Measurements from ENCODE around the gene FAM107B. TPM values are rescaled to one million over a fixed set of nuclear protein-coding genes. Genes with fewer than 3 reads are reported as not detected.

FAM107B gene
- total RNA-seq, 6 experiments from 2014 or later = 18.7 to 43.8 (median 40.0) TPM

DNA sequence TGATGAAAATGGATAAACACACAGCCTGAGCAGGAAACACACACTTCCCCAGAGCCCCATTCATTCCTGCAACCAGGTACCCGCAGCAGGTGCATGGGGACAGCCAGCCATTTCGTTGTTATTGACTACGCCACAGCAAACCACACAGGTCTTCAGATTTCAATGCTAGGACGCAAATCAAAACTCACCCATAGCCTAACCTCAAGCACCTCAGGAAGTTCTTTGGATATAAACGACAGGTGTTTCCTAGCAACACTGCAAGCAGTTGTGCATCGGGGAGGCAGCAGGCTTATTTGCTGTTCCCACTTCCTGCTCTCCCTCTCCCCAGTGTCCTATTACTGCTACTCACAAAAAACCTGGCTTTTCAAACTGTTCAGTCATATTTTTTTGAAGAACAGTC lies 267.5 kb downstream of the FAM107B start:
- H3K4me1 Mint-ChIP-seq (ENCODE audit: low read depth) = no peaks in the 10 kb centered on the region; the same call in 1 of the 2 replicates
- TF ChIP-seq, protein P1, sequence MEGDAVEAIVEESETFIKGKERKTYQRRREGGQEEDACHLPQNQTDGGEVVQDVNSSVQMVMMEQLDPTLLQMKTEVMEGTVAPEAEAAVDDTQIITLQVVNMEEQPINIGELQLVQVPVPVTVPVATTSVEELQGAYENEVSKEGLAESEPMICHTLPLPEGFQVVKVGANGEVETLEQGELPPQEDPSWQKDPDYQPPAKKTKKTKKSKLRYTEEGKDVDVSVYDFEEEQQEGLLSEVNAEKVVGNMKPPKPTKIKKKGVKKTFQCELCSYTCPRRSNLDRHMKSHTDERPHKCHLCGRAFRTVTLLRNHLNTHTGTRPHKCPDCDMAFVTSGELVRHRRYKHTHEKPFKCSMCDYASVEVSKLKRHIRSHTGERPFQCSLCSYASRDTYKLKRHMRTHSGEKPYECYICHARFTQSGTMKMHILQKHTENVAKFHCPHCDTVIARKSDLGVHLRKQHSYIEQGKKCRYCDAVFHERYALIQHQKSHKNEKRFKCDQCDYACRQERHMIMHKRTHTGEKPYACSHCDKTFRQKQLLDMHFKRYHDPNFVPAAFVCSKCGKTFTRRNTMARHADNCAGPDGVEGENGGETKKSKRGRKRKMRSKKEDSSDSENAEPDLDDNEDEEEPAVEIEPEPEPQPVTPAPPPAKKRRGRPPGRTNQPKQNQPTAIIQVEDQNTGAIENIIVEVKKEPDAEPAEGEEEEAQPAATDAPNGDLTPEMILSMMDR (IDR thresholded peaks at IDR 0.05) = no peak
- peaks cover 5% of the 10 kb centered on the region for H3K36me3 Mint-ChIP-seq (ENCODE audit: low read depth)
- peaks cover 2% of the 10 kb centered on the region; the same call in 1 of the 2 replicates for H3K27me3 Mint-ChIP-seq (ENCODE audit: insufficient read depth)
- no peaks in the 10 kb centered on the region for H3K9me3 Mint-ChIP-seq
- no peak overlapping the region for H3K4me3 Mint-ChIP-seq
- no peak for DNase-seq
- H3K27ac Mint-ChIP-seq = no peak overlapping the region

DNA sequence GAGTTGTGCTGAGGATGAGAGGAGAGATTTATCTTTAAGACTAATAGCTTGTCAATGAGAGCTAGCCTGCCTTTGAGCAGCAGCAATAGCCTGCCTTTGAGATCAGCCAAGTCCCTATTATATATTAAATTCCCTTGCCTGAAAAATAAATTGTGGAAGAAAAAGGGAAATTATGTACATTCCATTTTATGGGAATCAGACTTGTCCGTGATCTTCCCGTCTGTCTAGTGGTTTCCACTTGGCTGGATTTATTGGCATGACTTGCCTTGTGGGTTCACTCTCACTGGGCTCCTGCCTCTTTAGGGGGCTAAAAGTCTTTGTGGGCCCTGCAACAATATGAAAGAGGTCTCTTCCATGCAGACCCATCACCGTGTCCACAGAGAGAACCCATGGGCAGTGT lies 272.3 kb downstream of the FAM107B start:
- Mint-ChIP-seq H3K4me3 (no peak overlapping the region), H3K27ac (no peak overlapping the region), H3K36me3 (ENCODE audit: low read depth) (no peaks in the 10 kb centered on the region), H3K9me3 (no peaks in the 10 kb centered on the region), H3K4me1 (ENCODE audit: low read depth) (peaks cover 6% of the 10 kb centered on the region), H3K27me3 (ENCODE audit: insufficient read depth) (peaks cover 2% of the 10 kb centered on the region; the same call in 1 of the 2 replicates)
- no peak for DNase-seq
- TF ChIP-seq, protein P1 (IDR thresholded peaks at IDR 0.05) = no peak

DNA sequence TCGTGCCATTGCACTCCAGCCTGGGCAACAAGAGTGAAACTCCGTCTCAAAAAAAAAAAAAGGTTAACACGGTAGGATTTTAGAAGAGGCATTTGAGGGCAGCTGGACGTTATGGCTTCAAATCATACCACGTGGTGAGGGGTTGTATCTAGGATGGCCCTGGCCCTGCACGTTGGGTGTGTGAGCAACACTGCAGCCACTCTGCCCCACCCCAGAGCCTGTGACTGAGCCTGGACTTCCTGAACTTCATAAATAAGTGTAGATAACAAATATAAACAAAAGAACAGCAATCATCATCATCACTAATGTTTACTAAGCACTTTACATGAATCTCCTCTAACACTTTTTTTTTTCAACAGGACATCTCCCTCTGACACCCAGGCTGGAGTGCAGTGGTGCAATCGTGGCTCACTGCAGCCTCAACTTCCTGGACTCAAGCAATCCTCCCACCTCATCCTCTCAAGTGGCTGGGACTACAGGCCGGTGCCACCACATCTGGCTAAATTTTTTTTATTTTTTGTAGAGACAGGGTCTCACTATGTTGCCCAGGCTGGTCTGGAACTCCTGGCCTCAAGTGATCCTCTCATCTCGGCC lies 274.4 kb downstream of the FAM107B start:
- Mint-ChIP-seq H3K36me3 (ENCODE audit: low read depth) (no peaks in the 10 kb centered on the region), H3K27me3 (ENCODE audit: insufficient read depth) (no peaks in the 10 kb centered on the region; the same call in 1 of the 2 replicates), H3K4me3 (no peak overlapping the region), H3K9me3 (no peaks in the 10 kb centered on the region), H3K4me1 (ENCODE audit: low read depth) (peaks cover 10% of the 10 kb centered on the region), H3K27ac (no peak overlapping the region)
- no peak for DNase-seq
- TF ChIP-seq, protein P1 (IDR thresholded peaks at IDR 0.05) = no peak

DNA sequence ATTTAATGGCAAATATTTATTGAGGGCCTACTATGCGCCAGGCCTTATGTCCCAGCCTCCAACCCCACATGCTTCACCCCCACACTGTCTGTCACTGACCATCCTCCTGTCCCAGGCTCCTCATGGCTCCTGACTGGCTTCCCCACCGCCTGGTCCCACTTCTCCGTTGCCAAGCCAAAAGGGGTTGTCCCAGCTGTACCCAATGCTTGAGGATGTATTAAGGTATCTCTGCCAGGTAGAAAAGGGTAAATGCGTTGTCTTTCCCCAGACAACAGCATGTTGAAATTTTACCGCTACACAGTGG lies 275.1 kb downstream of the FAM107B start:
- Mint-ChIP-seq H3K36me3 (ENCODE audit: low read depth) (no peaks in the 10 kb centered on the region), H3K4me3 (no peak overlapping the region), H3K27me3 (ENCODE audit: insufficient read depth) (no peaks in the 10 kb centered on the region; the same call in 1 of the 2 replicates), H3K27ac (no peak overlapping the region), H3K4me1 (ENCODE audit: low read depth) (peaks cover 10% of the 10 kb centered on the region), H3K9me3 (no peaks in the 10 kb centered on the region)
- TF ChIP-seq, protein P1 (IDR thresholded peaks at IDR 0.05) = no peak
- no peak for DNase-seq

DNA sequence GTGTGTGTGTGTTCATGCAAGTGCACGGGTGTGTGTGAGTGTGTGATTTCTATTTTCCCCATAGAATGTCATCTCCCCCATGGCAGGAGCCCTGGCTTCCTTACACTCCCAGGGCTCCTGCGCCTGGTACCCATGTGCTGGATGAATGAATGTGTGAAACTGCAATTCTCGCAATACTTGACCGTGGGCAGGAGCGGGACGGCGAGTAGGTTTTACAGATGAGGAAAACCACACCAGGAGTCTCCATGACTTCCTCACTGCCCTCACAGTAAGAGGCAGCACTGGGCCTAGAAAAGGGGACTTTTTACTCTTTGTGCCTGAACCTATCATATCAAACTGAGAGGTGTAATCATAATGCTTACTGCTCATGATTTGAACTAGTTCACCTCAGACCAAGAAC lies 276.4 kb downstream of the FAM107B start:
- Mint-ChIP-seq H3K4me1 (ENCODE audit: low read depth) (peaks cover 10% of the 10 kb centered on the region), H3K4me3 (no peak overlapping the region), H3K27me3 (ENCODE audit: insufficient read depth) (no peaks in the 10 kb centered on the region; the same call in 1 of the 2 replicates), H3K9me3 (no peaks in the 10 kb centered on the region), H3K27ac (no peak overlapping the region), H3K36me3 (ENCODE audit: low read depth) (no peaks in the 10 kb centered on the region)
- TF ChIP-seq, protein P1 (IDR thresholded peaks at IDR 0.05) = no peak
- DNase-seq = no peak
